HepG2 (cell line): Measurements from ENCODE around the gene KCTD13. TPM values are rescaled to one million over a fixed set of nuclear protein-coding genes. Genes with fewer than 3 reads are reported as not detected.

Experiments used
- BHLHE40 ChIP-seq: IDR thresholded peaks from 2 replicates; pipeline ENCODE4 v1.6.1; 2011; ENCODE audit warnings: low read length, improper control_type of control experiment
- CAMTA2 ChIP-seq: sonication (generic); formaldehyde crosslinking; IDR thresholded peaks from 2 replicates; pipeline ENCODE4 v1.4.0; 2020; ENCODE audit warnings: mild to moderate bottlenecking, missing genetic modification reagents, borderline replicate concordance
- DR1 ChIP-seq: sonication (generic); formaldehyde crosslinking; IDR thresholded peaks from 2 replicates; pipeline ENCODE4 v1.8.0; 2021; ENCODE audit warnings: mild to moderate bottlenecking, missing genetic modification reagents, inconsistent platforms
- KAT7 ChIP-seq: IDR thresholded peaks from 2 replicates; pipeline ENCODE4 v1.6.1; 2018; ENCODE audit warnings: borderline replicate concordance, missing compliant biosample characterization
- MIER2 ChIP-seq: IDR thresholded peaks from 2 replicates; pipeline ENCODE4 v1.6.1; 2016; ENCODE audit warnings: missing biosample characterization, missing genetic modification reagents
- NFYC ChIP-seq: IDR thresholded peaks from 2 replicates; pipeline ENCODE4 v1.6.1; 2016; ENCODE audit warnings: missing genetic modification reagents, missing compliant biosample characterization
- PREB ChIP-seq: sonication (generic); formaldehyde crosslinking; IDR thresholded peaks from 2 replicates; pipeline ENCODE4 v1.4.0; 2020; ENCODE audit warnings: missing genetic modification reagents
- RFXANK ChIP-seq: IDR thresholded peaks from 2 replicates; pipeline ENCODE4 v1.6.1; 2016
- SETDB1 ChIP-seq: sonication (generic); formaldehyde crosslinking; IDR thresholded peaks from 2 replicates; pipeline ENCODE4 v1.5.1; 2020; ENCODE audit warnings: missing genetic modification reagents, mild to moderate bottlenecking, borderline replicate concordance
- SPEN ChIP-seq: sonication (generic); formaldehyde crosslinking; IDR thresholded peaks from 2 replicates; pipeline ENCODE4 v1.5.1; 2020; ENCODE audit warnings: low read depth, mild to moderate bottlenecking, missing genetic modification reagents
- SYNCRIP ChIP-seq: fragments of 200-400 bp; formaldehyde crosslinking; IDR thresholded peaks from 2 replicates; pipeline ENCODE4 v1.6.1; 2018; ENCODE audit warnings: mild to moderate bottlenecking, low read depth, low read length; ENCODE audit not compliant: insufficient read depth
- THAP8 ChIP-seq: sonication (generic); formaldehyde crosslinking; IDR thresholded peaks from 2 replicates; pipeline ENCODE4 v1.5.1; 2020; ENCODE audit warnings: missing genetic modification reagents, mild to moderate bottlenecking, borderline replicate concordance
- ZBTB49 ChIP-seq: sonication (generic); formaldehyde crosslinking; IDR thresholded peaks from 2 replicates; pipeline ENCODE4 v1.4.0; 2020; ENCODE audit warnings: missing genetic modification reagents, borderline replicate concordance
- ZBTB7A ChIP-seq: sonication (generic); formaldehyde crosslinking; IDR thresholded peaks from 2 replicates; pipeline ENCODE4 v1.8.0; 2022; ENCODE audit warnings: mild to moderate bottlenecking, missing genetic modification reagents
- ZNF17 ChIP-seq: sonication (generic); formaldehyde crosslinking; IDR thresholded peaks from 2 replicates; pipeline ENCODE4 v1.5.0; 2020; ENCODE audit warnings: mild to moderate bottlenecking, missing genetic modification reagents
- ZNF264 ChIP-seq: sonication (generic); formaldehyde crosslinking; IDR thresholded peaks from 2 replicates; pipeline ENCODE4 v1.4.0; 2020; ENCODE audit warnings: missing genetic modification reagents
- ZNF367 ChIP-seq: sonication (generic); formaldehyde crosslinking; IDR thresholded peaks from 2 replicates; pipeline ENCODE4 v1.4.0; 2020; ENCODE audit warnings: missing genetic modification reagents, borderline replicate concordance
- ZNF432 ChIP-seq: sonication (generic); formaldehyde crosslinking; IDR thresholded peaks from 2 replicates; pipeline ENCODE4 v1.5.0; 2020; ENCODE audit warnings: missing genetic modification reagents, mild to moderate bottlenecking, borderline replicate concordance
- ZNF639 ChIP-seq: conservative IDR thresholded peaks from 2 replicates; pipeline ENCODE4 v1.6.1; 2018; ENCODE audit warnings: missing genetic modification reagents
- ZNF773 ChIP-seq: sonication (generic); formaldehyde crosslinking; IDR thresholded peaks from 2 replicates; pipeline ENCODE4 v1.4.0; 2020; ENCODE audit warnings: missing genetic modification reagents, borderline replicate concordance
- ZNF775 ChIP-seq: sonication (generic); formaldehyde crosslinking; IDR thresholded peaks from 2 replicates; pipeline ENCODE4 v1.4.0; 2020; ENCODE audit warnings: missing genetic modification reagents, mild to moderate bottlenecking, moderate library complexity, borderline replicate concordance
- ZSCAN30 ChIP-seq: sonication (generic); formaldehyde crosslinking; IDR thresholded peaks from 2 replicates; pipeline ENCODE4 v1.5.0; 2020; ENCODE audit warnings: mild to moderate bottlenecking, missing genetic modification reagents
- polyA plus RNA-seq, 8 experiments: library from polyadenylated mRNA; depleted of rRNA in 3 of 8; stranded (reverse) in 7 of 8; unstranded in 1 of 8; fragments of >200 nt; fragmentation: Illumina TruSeq in 4 of 8; extraction: Trizol in 4 of 8; gene quantifications; 2 replicates each; pipeline versions ENCODE4 v1.2.1 to v1.2.3, GENCODE V29; 2011 to 2016; ENCODE audit warnings: low read depth in 4 of 8, missing spikeins in 1 of 8, mixed read lengths in 1 of 8; ENCODE audit not compliant: insufficient read depth in 1 of 8
- total RNA-seq, 5 experiments: library from RNA; depleted of rRNA; stranded (reverse); fragments of >200 nt; fragmentation: Illumina TruSeq; extraction: Trizol; gene quantifications; 2 replicates each; pipeline ENCODE4 v1.2.3, GENCODE V29; 2016; ENCODE audit warnings: low read depth in 1 of 5

The KCTD13 gene
- total and polyA plus RNA-seq, 2 of the 13 experiments (the other 11 are each of a cell fraction or from before 2014, with no cell fraction given): 6.3 to 14.7 TPM

- TF ChIP-seq ZNF264 (CRISPR knock-in tag) (peak; percentile 92; the same call in 1 of the 2 replicates), ZNF432 (CRISPR knock-in tag) (no peak), SYNCRIP (no peak), ZBTB7A (CRISPR knock-in tag) (peak; percentile 37; the same call in 1 of the 2 replicates), SETDB1 (CRISPR knock-in tag) (no peak), ZNF773 (CRISPR knock-in tag) (0 out of 2 replicates have a peak, but pooled peaks have one; percentile 31), ZNF775 (CRISPR knock-in tag) (peak; percentile 19; the same call in 1 of the 2 replicates), CAMTA2 (peak; percentile 79; the same call in 1 of the 2 replicates), MIER2 (0 out of 2 replicates have a peak, but pooled peaks have one; percentile 60), PREB (CRISPR knock-in tag) (no peak), KAT7 (CRISPR knock-in tag) (peak; percentile 90; the same call in 1 of the 2 replicates), ZBTB49 (peak; percentile 18; the same call in 1 of the 2 replicates), ZSCAN30 (CRISPR knock-in tag) (no peak), BHLHE40 (no peak; the same call in 1 of the 2 replicates), SPEN (CRISPR knock-in tag) (peak; percentile 96), ZNF367 (CRISPR knock-in tag) (no peak), ZNF17 (CRISPR knock-in tag) (no peak), ZNF639 (CRISPR knock-in tag) (peak; percentile 76; the same call in 1 of the 2 replicates), THAP8 (0 out of 2 replicates have a peak, but pooled peaks have one; percentile 62), NFYC (CRISPR knock-in tag) (peak; percentile 65), DR1 (peak; percentile 96), RFXANK (CRISPR knock-in tag) (peak; percentile 96)
Observed at GRCh38 chr16:29973384-29974246, 47.6 kb upstream of the KCTD13 start, which contains the start of gene TAOK2 (continued).
